Erythroblast (primary cell): ENCODE data around the gene CASD1.

Source experiments
- DNase-seq, 2 experiments: peaks; one replicate each; lab custom pipeline; 2025; lab: John Stamatoyannopoulos, UW
- GATA1 ChIP-seq: IDR thresholded peaks from 2 replicates; pipeline ENCODE4 v1.6.1; 2011; ENCODE audit warnings: low read depth, mild to moderate bottlenecking, control low read depth, low read length, moderate library complexity
- POLR2A ChIP-seq: IDR thresholded peaks from 2 replicates; pipeline ENCODE4 v1.6.1; 2011; ENCODE audit warnings: mild to moderate bottlenecking, low read length

CASD1 gene

DNA sequence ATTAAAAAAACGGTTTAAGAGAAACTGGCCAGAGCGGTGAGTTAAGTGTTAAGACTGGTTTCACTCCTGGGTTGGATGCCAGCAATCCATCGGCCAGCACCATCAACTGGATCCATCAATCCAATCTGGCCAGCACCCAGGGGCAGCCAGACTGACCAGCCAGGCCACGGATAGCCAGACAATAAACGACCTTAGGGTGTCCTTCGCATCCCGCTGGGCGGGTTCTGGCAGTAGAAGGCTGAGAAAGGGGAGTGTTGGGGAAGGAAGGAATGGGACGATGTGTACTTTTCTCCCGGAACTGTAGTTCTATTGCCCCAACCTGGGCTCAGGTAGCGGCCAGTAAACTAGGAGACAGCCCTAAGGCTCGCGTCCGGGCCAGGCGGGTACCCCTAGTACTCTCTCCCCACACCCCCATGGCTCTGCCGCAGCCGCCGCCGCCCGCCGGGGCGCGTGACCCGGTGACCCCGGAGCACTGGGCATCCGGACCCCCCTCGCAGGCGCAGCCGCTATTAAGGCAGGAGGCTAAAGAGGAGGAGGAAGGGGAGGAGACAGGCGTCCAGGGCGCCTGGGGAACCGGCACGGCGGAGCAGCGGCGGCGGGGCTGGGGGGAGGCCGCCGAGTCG is at the start of gene CASD1:
CASD1 (plus strand) TSS at position 546 of the 623 bp plus-strand sequence. CDS start 276 bp downstream, outside the sequence.
- no peak for DNase-seq
- TF ChIP-seq POLR2A (no peak), GATA1 (no peak)

DNA sequence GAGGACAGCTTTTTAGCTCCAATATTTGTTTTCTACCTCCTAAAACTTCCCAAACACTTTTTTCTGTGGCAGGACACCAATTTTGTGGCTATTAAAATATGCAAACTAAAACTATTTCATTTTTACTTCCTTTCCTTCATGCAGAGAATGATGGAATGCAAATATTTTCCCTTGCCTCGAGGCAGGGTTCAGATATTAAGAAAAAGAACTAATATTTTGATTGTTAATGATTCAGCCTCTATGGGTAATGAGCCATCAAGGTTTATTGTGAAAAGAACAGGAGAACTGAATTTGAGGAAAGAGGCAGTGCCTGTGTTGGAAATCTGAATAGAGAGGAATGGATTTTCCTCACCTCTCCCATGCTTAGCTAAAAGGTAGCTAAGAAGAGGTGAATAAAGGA is 43.1 kb upstream of the CASD1 start:
- TF ChIP-seq GATA1 (no peak), POLR2A (no peak)
- no peak for DNase-seq

DNA sequence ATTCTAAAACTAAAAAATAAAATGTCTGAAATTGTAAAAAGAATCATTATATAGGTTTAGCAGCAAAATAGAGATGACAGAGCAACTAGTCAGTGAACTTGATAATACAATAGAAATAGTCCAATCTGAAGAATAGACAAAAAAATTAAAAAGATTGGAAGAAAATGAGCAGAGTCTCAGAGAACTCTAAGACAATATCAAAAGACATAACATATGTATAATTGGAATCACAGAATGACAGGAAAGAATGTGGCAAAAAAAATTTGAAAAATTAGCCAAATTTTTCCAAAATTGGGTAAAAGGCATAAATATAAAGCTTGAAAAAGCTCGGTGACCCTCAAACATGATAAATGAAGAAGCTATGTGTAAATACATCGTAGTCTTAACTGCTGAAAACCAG is 38.0 kb upstream of the CASD1 start:
- no peak for TF ChIP-seq GATA1
- no peak for TF ChIP-seq POLR2A
- no peak for DNase-seq

DNA sequence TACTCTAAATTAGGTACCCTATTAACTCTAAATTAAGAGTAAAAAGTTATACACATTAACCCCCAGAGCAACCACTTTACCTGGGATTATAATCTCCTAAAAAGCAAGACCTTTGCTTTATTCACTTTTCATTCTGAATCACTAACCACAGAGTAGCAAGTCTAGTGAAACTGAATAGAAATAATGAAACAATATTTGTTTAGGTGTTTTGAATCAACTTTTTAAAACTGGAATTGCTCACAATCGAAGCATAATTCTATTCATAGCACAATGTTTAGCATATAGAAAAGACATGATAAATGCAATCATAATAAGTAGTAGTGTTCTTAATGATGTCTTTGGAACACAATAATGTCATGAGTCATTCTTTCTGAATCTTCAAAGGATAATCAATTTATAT is 37.0 kb upstream of the CASD1 start:
- no peak for TF ChIP-seq GATA1
- no peak for TF ChIP-seq POLR2A
- DNase-seq, result no peak

DNA sequence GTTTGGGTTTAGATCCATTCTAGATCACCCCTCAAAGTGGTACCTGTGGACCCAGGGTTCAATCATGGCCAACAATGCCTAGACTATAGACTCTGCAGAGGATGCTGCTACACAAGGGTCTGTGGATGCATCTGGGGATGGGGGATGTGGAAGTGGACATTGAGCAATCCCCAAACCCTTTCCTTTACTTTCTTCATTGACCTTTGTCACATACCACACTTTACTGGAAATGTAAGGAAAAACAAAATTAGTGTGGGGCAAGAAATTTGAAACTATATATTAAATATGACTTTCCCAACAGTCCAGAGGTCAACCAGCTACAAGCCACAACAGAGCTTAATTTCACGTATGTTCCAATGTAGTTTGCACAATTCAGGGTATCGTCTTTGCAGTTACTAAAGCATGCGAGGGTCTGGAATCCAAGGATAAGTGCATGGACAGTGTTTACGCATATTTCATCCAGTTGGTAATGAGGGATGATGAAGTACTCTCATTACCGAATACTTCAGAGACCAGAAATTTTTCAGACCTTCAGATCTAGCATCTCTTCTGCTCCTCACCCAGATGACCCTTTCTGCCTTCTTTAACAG is 33.3 kb upstream of the CASD1 start:
- DNase-seq, result no peak
- TF ChIP-seq GATA1 (no peak), POLR2A (no peak)

DNA sequence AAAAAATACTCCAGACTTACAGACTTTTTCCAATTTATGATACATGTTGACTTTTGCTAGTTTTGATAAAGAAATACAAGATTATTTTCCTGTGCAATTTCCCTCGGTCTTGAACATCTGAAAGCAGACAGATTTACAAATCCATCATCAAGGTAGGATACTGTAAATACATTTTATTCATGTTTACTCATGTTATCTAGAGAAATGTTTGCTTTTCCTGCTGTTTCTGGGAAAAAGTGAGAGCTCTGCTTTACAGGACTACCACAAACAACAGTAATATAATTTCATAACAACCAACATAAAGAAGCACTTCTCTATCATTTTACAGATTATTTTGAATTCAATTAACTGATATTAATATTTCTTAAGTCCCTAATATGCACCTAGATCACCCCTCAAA is 31.7 kb upstream of the CASD1 start:
- TF ChIP-seq GATA1 (no peak), POLR2A (no peak)
- DNase-seq, result no peak

DNA sequence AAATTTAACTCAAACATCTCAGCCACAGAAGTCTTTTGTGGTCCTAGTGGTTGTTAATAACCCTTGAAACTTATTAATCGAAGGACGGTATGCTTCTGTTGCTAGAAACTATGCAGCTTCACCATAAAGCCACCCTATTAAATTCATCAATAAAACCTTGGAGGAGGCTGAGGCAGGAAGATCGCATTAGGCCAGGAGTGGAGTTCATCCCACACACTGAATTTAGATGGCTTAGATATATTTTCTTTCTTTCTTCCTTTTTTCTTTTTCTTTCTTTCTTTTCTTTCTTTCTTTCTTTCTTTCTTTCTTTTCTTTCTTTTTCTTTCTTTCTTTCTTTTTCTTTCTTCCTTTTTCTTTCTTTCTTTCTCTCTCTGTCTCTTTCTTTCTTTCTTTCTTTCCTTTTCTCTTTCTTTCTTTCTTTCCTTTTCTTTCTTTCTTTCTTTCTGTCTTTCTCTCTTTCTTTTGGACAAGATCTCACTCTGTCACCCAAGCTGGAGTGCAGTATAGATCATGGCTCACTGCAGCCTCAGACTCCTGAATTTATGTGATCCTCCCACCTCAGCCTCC is 30.9 kb upstream of the CASD1 start:
- no peak for TF ChIP-seq GATA1
- DNase-seq, result no peak

DNA sequence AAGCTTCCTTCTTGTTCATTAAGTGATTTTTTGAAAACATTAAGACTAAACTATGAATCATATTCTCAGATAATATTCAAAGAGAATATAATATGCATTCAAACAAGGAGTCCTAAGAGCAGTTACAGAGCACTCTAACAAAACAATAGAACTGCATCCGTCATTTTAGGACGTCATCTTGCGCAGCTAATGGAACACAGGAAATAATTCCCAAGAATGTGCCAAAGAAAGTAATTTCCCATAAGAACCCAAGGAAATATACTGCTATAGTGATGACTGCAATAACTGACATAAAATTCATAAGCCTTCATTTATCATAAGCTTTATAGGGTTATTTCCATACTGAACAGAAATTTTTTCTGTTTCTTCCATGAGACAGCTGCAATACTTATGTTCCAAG is 28.3 kb upstream of the CASD1 start:
- no peak for DNase-seq
- TF ChIP-seq GATA1, result no peak
- no peak for TF ChIP-seq POLR2A

DNA sequence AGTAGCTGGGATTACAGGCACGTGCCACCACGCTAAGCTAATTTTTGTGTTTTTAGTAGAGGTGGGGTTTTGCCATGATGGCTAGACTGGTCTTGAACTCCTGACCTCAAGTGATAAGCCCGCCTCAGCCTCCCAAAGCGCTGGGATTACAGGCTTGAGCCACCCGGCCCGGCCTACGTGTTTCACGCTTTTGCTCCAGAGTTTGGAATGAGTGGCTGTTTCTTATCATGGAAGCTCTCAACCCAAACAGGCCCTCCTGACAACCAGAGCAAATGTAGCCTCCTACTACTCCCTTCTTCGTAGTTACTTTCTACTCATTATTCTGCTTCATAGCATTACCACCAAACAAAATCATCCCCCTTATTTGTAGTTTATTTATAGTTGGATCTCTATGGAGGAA is 26.8 kb upstream of the CASD1 start:
- DNase-seq, result no peak
- TF ChIP-seq GATA1 (no peak), POLR2A (no peak)

DNA sequence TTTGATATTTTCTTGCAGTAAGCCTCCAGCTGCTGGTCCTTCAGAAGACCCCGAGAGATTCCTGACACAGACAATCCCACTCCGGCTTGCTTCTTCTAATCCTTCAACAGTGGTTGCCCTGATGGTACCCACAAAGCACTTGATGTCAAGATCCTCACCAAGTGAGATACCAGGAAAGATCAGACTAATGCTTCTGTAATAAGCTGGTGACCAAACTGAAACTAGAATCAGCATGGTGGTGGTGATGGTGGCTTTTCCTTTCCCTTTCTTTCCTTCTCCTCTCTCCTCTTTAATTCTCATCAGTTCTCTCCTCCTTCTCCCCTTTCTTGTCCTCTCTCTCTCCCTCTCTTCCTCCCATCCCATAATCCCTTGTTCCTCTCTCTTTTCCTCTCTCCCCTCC is 25.8 kb upstream of the CASD1 start:
- TF ChIP-seq GATA1, result no peak
- no peak for TF ChIP-seq POLR2A

DNA sequence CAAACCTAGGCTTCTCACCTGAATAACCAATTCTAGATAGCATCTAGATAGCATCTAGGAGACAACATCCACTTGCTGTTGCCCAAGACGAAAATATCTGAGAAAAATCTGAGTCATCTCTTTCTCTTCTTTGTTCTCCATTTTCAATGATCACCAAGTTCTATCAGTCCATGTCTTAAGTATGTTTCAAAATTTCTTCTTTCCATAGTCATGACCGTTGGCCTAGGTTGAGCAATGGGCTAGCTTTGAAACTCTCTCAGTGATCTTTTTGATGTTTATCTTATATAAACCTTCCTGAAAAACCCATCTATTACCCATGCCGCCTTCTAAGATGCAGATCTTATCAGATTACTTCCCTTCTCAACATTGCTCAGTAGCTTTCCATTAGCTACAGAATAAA is 23.4 kb upstream of the CASD1 start:
- TF ChIP-seq GATA1, result no peak
- TF ChIP-seq POLR2A, result no peak
- DNase-seq, result no peak

More for the DNA sequence above, 25.8 kb upstream of the CASD1 start:
- DNase-seq, result no peak

DNA sequence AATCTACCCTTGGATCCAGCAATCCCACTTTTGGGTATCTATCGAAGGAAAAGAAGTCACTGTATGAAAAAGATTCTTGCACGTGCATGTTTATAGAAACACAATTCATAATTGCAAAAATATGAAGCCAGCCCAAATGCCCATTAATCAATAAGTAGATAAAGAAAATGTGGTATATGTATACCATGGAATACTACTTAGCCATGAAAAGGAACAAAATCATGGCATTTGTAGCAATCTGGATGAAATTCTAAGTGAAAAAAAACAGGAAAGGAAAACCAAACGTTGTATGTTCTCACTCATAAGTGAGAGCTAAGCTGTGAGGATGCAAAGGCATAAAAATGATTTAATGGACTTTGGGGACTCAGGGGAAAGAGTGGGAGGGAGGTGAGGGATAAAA is 18.2 kb upstream of the CASD1 start:
- DNase-seq, result no peak
- TF ChIP-seq POLR2A (no peak), GATA1 (no peak)

DNA sequence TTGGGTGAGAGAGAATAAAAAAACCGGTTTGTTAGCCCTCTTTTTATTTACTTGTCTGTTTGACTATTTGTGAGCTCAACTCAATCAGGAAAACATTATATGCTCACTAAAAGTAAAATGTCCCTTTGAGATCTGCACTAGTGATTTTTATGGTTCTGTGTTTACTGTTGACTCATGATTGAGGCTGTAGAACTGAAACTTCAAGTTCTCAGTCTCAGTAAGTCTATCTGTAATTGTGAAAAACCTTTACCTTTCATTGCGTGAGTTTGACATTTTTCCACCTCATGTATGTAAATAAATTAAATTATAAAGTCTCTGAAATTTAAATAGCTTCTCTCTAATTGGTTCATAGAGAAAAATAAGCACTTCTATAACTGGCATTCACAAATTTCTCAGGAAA is 17.0 kb upstream of the CASD1 start:
- no peak for TF ChIP-seq GATA1
- no peak for TF ChIP-seq POLR2A
- no peak for DNase-seq

DNA sequence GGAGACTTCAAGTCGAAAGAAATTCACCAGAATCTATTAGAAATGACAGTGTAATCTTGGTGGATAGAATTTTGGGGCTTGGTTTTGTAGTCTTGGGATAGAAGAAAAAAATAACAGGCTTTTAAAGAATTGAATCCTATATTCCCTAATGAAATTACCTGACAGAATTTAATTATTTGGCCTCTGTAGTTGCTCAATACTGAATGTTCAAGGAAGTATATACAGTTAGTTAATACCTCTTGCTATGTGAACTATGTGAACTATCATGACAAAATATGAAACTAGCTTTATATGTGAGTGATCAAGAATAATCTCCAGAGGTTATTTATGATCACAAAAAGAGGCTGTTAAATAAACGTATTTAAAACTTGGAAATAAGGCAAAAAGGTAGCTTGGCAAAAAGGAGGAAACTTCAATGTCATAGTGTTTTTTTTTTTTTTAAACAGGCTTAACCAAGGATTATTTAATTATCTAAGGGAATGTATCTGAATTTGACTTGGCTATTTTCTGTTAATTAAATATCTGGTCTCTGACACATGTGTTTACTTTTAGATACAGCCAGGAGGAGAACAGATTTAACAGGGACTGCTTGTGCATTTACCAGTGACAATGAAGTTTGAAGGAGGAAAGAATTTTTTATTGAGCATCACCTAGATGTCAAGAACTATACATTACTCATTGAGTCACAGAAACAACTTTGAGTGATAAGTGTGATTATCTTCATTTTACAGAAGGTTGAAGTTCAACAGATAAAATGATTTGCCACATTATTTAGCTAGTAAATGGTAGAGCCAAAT is 11.5 kb upstream of the CASD1 start:
- no peak for DNase-seq
- TF ChIP-seq GATA1 (no peak), POLR2A (no peak)
